Peyer's patch (tissue), 4 donors: ENCODE data around the gene C1orf74.

Source experiments
- POLR2A ChIP-seq, 2 donors: fragments of 450-650 bp; IDR thresholded peaks; one replicate each; pipeline ENCODE4 v1.5.1; 2017; ENCODE audit warnings: antibody characterized with exemption in 2 of 2, mild to moderate bottlenecking in 2 of 2, moderate library complexity in 2 of 2
- TF ChIP-seq, protein P1 (sequence below), 6 experiments: fragments of 450-650 bp in 4 of 6; fragments of 200-600 bp in 2 of 6; sonication (generic) in 1 of 6; IDR thresholded peaks; one replicate each; pipeline ENCODE4 v1.5.1; 2017 to 2019; ENCODE audit warnings: antibody characterized with exemption in 6 of 6, mild to moderate bottlenecking in 3 of 6, moderate library complexity in 1 of 6

DNA sequence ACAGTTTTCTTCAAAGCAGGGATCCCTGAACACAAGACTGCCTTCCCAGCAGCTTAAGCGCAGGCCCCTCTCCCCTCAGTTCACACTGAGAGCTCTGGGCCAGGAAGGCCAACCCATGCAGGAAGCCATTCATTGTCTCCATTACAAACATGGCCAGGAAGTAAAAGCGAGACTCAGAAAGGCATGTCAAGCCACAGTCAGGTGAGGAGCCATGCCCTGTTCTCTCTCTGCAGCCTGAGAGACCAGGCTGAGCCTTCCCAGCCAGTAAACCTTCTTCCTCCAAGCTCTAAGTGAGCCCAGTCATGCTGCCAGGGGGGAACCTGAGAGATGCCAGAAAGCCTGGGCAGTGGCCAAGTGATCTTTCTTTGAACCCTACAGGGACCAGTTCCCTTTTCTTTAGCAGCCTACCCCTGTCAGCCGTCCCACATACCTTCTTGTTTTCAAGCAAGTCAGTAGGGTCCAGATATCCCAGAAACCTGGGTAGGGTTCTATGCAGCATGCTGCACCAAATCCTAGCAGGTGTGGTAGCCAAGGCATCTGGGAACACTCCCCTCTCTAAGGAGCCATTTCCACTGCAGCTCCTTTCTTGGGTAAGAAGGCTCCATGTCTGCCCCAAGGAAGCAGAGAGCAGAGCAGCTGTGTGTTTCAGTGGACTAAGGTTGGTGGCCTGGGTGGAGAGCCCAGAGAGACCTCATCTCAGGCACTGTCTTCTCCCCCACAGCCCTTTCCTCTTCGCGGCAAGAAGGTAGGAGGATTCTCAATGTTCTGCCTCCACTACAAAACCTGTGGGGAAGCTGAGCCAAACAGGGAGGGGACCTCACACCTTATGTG is 27.5 kb downstream of the C1orf74 start:
- TF ChIP-seq POLR2A (IDR thresholded peaks at IDR 0.05) = no peak
- TF ChIP-seq, protein P1, sequence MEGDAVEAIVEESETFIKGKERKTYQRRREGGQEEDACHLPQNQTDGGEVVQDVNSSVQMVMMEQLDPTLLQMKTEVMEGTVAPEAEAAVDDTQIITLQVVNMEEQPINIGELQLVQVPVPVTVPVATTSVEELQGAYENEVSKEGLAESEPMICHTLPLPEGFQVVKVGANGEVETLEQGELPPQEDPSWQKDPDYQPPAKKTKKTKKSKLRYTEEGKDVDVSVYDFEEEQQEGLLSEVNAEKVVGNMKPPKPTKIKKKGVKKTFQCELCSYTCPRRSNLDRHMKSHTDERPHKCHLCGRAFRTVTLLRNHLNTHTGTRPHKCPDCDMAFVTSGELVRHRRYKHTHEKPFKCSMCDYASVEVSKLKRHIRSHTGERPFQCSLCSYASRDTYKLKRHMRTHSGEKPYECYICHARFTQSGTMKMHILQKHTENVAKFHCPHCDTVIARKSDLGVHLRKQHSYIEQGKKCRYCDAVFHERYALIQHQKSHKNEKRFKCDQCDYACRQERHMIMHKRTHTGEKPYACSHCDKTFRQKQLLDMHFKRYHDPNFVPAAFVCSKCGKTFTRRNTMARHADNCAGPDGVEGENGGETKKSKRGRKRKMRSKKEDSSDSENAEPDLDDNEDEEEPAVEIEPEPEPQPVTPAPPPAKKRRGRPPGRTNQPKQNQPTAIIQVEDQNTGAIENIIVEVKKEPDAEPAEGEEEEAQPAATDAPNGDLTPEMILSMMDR (IDR thresholded peaks at IDR 0.05) = no peak
